ENCODE data around the gene CHADL.

DNA sequence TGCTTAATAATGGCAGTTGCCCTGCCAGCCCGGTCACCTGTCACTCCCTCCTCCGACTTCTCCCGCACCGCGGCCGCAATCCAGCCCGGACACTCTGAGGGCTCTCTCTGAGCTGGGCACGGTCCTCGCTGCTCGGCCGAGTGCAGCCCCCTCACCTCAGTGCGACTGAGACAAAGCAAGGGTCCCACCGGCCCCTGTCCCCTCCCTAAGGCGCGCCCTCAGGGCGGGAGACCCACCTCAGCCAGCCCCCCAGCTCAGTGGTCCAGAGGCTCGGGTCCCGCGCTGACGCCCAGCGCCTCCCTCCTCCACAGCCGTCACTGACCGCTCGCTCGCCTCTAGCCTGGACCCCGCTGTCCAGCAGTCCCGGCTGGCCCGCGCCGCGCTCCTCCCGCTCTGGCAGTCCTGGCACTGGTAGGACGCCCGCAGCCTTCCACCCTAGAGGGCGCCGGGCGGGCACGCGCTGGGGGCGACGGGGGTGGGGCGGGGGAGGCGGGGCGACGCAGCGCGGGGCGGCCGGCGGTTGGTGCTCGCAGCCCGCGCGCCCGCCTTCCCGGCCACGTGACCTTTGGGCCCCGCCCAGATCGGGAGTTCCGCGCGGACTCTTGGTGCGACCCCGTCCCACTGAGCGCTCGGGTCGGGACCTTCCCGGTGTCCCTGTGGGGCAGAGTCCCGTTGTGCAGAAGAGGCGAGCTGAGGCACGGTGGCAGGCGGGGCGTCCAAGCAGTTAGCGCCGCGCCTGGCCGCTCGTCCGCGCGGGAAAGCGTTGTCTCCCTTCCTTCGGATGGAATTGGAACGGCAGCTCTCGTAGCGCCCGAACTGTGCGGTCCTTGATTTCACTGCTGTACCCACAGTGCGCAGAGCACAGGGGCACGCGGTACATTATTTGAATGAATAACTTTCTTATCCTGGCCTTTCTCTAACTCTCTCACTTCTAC, 43.4 kb downstream of the CHADL start:
- TF ChIP-seq, protein P1, sequence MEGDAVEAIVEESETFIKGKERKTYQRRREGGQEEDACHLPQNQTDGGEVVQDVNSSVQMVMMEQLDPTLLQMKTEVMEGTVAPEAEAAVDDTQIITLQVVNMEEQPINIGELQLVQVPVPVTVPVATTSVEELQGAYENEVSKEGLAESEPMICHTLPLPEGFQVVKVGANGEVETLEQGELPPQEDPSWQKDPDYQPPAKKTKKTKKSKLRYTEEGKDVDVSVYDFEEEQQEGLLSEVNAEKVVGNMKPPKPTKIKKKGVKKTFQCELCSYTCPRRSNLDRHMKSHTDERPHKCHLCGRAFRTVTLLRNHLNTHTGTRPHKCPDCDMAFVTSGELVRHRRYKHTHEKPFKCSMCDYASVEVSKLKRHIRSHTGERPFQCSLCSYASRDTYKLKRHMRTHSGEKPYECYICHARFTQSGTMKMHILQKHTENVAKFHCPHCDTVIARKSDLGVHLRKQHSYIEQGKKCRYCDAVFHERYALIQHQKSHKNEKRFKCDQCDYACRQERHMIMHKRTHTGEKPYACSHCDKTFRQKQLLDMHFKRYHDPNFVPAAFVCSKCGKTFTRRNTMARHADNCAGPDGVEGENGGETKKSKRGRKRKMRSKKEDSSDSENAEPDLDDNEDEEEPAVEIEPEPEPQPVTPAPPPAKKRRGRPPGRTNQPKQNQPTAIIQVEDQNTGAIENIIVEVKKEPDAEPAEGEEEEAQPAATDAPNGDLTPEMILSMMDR (IDR thresholded peaks at IDR 0.05), result peak in 1 of 3 donors; percentile 10
- TF ChIP-seq POLR2AphosphoS5 (IDR thresholded peaks at IDR 0.05), result peak in 2 of 3 donors; percentile 15 to 17
